Fibroblast of mammary gland (primary cell): Measurements from ENCODE around the gene SPAAR.
"Not testable (repeated sequence)": the region's sequence is repeated elsewhere in the genome, so short reads cannot be mapped to it uniquely, and the experiment has no call there.

Experiments used
- DNase-seq: peaks from one replicate; pipeline ENCODE4 v3.0.0-alpha.2; 2010; ENCODE audit warnings: low read depth
- H3K4me3 ChIP-seq: 2 replicates; pipeline ENCODE4 v1.5.1; 2011; ENCODE audit warnings: low read depth, mild to moderate bottlenecking, low read length, moderate library complexity; ENCODE audit not compliant: control insufficient read depth
- TF ChIP-seq, protein P1 (sequence below): conservative IDR thresholded peaks from 2 replicates; pipeline ENCODE4 v1.5.1; 2011; ENCODE audit warnings: low read depth, low read length, inconsistent platforms; ENCODE audit not compliant: control insufficient read depth, insufficient read depth

The SPAAR gene

GRCh38 chr9:35907711-35908503 is 1.4 kb upstream of the SPAAR start:
- DNase-seq = peak; percentile 99
- TF ChIP-seq, protein P1, sequence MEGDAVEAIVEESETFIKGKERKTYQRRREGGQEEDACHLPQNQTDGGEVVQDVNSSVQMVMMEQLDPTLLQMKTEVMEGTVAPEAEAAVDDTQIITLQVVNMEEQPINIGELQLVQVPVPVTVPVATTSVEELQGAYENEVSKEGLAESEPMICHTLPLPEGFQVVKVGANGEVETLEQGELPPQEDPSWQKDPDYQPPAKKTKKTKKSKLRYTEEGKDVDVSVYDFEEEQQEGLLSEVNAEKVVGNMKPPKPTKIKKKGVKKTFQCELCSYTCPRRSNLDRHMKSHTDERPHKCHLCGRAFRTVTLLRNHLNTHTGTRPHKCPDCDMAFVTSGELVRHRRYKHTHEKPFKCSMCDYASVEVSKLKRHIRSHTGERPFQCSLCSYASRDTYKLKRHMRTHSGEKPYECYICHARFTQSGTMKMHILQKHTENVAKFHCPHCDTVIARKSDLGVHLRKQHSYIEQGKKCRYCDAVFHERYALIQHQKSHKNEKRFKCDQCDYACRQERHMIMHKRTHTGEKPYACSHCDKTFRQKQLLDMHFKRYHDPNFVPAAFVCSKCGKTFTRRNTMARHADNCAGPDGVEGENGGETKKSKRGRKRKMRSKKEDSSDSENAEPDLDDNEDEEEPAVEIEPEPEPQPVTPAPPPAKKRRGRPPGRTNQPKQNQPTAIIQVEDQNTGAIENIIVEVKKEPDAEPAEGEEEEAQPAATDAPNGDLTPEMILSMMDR = no peak
- H3K4me3 ChIP-seq = peak overlapping the region; percentile 40

DNA sequence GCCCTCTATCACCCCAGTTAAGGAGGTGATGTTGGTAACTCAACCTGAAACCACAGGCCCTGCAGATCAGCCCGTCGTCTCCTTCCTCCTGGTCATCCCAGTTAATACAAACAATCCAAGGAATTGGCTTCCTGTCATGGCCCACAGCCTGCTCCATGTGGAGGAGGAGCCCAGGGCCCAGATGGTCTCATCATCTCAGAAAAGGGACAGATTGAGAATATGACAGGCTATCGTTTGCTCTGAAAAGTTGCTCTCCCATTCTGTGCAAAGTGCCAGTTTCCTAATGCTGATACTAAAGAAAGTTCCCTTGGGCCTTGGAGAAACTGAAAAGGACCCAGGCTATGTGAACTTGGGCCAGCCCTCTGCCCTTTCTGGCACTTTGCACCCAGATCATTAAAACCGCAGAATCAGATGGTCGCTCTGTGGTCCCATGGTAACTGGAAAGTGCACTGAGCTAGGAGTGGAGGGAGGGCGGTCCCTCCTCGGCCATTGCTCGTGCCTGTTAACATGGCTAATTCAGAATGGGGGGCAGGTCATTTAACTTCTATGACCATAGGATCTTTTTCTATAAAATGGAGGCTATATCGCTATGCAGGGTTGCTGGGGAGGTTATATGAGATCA is 675 bp upstream of the SPAAR start:
- no peak for DNase-seq
- H3K4me3 ChIP-seq = peak overlapping the region; percentile 7
- TF ChIP-seq, protein P1 = no peak

DNA sequence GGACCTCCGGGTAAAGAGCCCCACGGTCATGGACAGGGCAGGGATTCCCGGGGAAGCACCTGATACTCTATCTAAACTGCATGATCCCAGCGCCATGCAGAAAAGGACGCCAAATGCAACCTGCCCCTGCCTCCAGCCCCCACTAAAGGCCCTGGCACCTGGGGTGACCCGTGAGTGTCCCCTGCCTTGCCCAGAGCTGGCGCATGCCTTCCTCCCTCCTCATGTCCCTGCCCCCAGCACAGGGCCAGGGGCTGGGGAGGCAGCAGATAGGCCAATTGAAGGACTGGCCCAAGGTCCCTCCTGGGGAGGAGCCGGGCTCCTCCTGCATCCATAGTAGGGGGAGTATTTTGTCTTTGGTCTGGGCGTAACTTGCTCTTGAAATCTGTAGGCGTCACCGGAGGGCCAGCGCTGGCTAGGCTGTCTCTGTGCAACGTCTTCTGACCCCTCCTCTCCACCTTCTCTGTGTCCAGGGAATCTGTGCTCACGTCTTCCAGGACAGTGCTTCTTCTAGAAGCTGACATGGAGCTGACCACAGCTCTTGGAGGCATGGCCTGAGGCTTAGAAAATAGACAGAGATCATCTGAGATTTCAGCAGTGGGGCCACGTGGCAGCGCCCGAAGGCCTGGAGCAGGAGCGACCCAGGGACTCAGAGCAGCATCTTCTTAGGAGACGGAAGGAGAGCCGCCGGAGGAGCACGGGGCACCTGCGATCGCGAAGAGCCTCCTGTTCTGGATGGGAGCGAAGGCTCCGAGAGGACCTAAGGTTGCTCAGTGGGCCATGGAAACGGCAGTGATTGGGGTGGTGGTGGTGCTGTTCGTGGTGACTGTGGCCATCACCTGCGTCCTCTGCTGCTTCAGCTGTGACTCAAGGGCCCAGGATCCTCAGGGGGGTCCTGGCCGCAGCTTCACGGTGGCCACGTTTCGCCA is 660 bp downstream of the SPAAR start:
- no peak overlapping the region for H3K4me3 ChIP-seq
- TF ChIP-seq, protein P1 = no peak
- peak; percentile 30 for DNase-seq

- TF ChIP-seq, protein P1 = peak; percentile 73
- DNase-seq = peak; percentile 80
- H3K4me3 ChIP-seq = no peak overlapping the region
Measured at GRCh38 chr9:35910613-35911359, 1.5 kb downstream of the SPAAR start.

DNA sequence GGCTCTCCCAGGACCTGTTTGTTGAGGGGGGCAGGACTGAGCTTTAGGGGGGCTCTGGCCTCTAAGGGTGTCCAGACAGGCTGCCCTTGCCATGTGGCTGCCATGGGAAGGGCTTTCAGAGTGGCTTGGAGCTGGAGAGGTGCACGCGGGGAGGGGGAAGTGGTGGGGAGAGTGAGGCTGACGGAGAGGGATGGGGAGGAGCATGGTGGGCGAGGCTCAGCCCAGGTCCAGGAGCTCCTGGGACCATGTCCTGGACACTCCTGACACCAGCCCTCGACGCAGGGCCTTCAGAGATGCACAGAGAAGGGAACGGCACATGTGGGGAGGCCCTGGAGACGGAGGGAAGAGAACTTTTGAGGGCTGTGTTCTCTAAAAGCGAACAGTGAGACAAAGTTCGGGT is 2.4 kb downstream of the SPAAR start:
- TF ChIP-seq, protein P1 = no peak
- H3K4me3 ChIP-seq = no peak overlapping the region
- DNase-seq = no peak

GRCh38 chr9:35912791-35913400 is 3.6 kb downstream of the SPAAR start:
- no peak for DNase-seq
- TF ChIP-seq, protein P1 = no peak
- no peak overlapping the region for H3K4me3 ChIP-seq

- H3K4me3 ChIP-seq, DNase-seq: not testable (repeated sequence)
Measured at GRCh38 chr9:35913429-35913828, 4.1 kb downstream of the SPAAR start.
